DMS 273 (cell line): ENCODE results near the gene DENND6B.

ENCODE experiments used
- DNase-seq: peaks from one replicate; lab custom pipeline; 2025; ENCODE audit not compliant: unreplicated experiment; lab: John Stamatoyannopoulos, UW

The DENND6B gene

DNA sequence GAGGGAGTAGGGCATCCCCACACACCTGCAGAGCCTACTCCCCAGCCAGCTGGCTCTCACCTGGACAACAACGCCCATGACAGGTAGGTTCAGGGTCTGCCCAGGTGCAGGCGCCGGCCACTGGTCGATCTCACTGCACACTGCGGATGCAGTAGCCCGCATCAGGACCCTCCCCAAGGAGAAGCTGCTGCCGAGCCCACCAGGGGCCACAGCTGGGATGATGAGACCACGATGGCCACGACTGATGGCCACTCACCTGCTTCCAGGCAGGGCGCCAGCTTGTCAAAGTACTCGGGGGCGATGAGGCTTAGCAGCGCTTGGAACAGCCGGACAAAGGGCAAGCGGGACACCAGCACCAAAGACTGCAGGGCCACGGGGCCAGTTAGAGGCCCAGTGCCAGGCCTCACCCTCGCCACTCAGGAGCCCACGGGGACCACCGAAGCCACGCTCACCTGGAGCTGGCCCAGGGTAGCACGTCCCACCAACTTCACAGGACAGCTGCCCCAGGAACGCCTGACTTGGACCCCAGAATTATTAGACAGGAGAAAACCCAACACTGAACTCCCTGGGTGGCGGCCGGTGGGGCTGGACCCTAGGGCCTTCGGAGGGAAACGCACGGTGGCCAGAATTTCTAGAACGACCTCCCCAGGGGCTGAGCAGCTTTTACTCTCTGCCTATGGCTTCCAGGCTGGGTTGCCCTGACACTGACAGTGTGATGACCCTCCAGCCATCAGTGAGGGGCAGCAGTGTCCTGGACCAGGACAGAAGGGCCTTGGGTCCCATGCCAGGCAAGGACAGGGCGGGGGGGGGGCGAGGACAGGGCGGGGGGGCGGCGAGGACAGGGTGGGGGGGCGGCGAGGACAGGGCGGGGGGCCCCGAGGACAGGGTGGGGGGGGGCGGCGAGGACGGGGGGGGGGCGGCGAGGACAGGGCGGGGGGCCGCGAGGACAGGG is 10.4 kb downstream of the DENND6B start:
- DNase-seq = no peak

DNA sequence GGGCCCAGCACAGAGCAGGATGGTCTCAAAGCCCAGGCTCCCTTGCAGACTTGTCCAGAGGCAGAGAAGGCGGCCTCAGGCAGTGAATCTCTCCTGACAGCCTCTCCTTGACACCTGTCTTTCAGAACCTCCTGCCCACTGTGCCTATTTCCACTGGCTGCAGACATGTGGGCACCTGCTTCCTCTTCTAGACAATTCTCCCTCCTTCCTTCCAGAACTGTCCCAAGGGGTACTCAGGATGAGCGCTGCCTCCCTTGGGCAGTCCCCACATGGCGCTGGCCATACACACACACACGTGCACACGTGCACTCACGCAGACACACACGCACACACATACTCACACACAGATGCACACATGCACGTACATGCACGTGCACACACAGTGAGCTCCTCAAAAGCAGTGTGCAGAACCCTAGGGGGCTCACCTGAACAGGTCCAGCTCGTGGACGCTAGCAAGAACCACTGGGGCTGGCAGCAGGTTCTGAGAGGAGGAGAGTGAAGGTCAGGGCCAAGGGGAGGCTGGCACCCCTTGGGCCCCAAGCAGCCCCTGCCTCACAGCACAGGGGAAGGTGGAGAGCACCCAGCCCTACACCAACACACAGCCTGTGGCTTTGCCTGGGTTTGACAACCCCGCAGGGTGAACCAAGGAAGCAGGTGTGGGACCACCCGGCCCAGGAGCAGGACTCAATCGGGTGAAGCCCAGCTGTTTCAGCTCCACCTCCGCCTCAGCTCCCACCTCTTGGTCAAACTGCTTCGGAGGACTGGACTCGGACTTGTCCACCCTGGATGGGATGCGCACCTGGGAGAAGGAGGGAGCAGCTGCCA is 11.3 kb downstream of the DENND6B start:
- no peak for DNase-seq

DNA sequence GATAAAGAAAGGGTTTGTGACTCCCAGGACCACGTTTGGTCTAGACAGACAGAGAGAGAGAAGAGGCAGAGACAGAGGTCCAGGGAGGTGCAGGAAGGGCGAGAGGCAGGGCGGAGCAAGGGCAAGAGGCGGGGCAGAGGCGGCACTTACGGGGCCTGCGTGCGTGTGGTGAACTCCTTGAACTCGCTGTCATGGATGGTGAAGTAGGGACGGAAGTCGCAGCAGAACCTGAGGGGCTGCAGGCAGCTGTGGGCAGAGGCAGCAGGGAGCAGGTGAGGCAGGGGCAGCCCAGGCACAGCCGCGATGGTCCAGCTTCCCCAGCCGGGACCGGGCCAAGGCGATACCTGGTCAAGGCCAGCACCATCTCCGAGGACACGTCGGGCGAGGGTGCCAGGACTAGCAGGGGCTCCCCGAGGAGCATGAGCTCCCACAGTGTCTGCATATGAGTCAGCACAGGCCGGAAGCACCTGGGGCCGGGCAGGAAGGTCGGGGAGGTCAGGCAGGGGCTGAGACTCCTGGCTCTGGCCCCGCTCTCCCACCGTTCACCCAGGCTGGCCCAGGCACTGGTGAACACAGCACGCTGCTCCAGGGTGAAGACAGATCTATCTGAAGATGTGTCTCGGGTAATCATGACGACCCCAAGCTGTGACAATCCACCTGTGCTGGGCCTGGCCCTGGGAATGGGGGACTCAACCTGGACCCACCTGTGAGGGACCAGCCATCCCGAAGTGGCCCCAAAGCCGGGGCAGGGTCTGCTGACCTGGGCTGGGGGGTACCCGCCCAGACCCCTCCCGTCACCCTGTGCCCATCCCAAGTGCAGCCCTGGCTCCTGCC is 12.1 kb downstream of the DENND6B start:
- DNase-seq = no peak

DNA sequence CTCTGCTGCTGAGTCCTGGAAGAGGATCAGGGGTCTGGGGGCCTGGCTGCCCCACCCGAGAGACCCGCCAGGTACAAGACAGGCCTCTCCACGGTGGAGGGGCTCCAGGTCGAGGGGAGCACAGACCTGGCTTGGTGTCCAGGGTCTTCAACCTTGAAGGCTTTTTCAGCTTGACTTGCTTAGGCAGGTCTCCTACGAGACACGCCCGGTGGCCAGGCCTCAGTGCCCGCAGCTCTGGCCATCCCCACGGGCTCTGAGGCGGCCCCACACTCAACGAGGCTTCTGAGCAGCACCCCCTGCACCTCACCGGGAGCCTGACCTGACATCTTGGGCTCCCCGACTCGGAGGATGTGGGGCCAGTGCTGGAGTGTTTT is 12.7 kb downstream of the DENND6B start:
- DNase-seq = no peak

GRCh38 chr22:50313600-50313999 is 13.2 kb downstream of the DENND6B start:
- no peak for DNase-seq

- no peak for DNase-seq
These were observed 13.8 kb downstream of the DENND6B start for GRCh38 chr22:50313021-50313420.

GRCh38 chr22:50312371-50312770 is 14.4 kb downstream of the DENND6B start:
- DNase-seq = no peak

- DNase-seq = peak; percentile 56
These were observed 15.0 kb downstream of the DENND6B start for GRCh38 chr22:50311606-50312351.

GRCh38 chr22:50310949-50311444 is 15.8 kb downstream of the DENND6B start:
- DNase-seq = no peak

- no peak for DNase-seq
These were observed 16.6 kb downstream of the DENND6B start for GRCh38 chr22:50310031-50310722.

DNA sequence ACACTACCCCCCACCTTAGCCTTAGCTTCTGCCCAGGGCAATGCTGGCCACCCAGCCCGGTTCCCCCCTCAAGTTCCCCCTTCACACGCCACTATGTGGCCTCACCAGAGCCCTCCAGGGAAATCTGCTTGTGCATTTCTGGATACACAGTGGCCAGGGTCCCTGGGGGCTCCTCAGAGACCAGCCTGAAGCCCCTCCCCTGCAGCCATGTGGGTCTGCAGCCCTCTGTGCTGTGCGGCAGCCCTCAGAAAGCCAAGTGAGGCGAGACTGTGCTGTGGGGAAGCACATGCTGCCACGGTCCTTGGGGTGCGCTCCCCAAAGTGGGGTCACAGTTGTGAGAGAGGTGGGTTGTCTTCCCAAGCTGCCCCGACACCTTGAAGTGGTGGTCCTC is 17.2 kb downstream of the DENND6B start:
- no peak for DNase-seq

GRCh38 chr22:50308986-50309600 is 17.7 kb downstream of the DENND6B start:
- no peak for DNase-seq

DNA sequence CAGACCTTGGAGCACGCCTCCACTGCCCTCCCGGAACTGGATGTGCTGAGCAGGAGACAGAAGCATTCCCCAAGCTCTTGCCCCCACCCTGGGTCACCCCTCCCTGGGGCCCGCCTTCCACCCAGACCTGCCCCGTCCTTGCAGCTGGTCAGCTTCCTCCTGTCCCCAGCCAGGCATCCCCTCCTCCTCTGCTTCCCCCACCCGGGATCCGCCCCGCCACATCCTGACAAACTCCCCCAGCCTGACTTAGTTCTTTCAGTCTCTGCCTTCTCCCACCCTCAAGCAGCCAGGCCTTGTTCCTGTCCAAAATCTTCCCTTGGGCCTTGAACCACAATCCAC is 18.2 kb downstream of the DENND6B start:
- peak; percentile 32 for DNase-seq

DNA sequence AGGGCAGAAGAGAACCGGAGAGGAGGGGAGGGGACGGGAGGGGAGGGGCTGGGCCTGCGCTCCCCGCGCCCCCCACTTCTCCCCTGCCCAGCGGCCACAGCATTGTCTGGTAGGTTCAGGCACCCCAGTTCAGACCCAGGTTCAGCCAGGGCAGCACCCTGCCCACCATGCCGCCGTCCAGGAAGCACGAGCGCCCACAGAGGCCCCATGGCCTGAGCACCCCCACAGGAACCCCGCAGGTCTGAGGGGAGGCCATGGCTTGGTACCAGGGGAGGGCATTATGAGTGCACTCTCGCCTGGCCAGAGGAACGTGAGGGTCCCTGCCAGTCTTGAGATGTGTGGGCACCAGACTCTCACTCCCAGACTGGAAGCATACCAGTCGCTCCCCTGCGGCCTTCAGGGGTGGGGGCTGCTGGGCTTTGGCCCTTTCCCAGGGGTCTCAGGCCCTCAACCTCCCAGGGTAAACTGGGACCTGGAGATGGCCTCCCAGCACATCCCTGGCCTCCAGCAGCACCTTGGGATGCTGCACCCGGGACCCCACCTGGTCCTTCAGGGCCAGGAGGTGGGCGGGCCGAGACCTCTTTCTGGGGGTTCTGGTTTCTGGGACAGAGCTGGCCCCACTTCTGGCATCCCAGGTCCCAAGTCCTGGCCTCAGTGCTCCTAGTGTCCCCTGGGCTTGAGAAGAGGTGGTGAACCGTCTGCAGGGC is 18.8 kb downstream of the DENND6B start:
- DNase-seq = no peak

GRCh38 chr22:50306753-50307749 is 19.8 kb downstream of the DENND6B start, which contains the start of gene PLXNB2:
Gene PLXNB2 (minus strand): TSS chr22:50307646. CDS start chr22:50290584, 17,062 bp downstream.
- peak; percentile 90 for DNase-seq

DNA sequence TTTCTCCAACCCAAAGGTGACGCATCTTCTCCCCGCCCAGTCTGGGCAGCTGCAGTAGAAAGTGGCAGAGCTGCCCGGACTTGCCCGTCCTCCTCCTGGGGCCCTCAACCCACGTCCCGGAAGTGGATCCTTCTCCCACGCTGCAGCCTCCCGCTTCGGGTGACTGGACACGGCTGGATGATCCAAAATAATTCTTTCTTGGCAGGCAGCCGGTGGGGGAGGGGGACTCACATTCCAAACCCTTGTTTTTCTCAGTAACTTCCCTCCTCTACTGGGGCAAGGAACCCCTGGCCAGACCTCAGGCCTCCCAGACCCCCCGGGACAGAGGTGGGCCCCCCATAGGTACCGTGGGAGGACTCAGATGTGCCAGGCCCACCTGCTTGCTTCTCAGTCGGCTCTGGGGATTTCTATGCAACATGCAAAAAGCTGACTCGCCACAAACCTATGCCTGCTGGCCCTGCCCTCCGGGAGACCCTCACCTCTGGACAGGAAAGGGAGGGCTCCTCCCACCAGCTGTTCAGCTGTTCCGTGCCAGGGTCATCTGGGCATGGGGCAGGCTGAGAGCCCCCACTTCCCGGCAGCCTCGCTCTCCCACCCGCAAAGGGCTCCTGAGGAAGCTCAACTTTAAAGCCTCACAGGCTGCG is 20.8 kb downstream of the DENND6B start:
- peak; percentile 95 for DNase-seq

DNA sequence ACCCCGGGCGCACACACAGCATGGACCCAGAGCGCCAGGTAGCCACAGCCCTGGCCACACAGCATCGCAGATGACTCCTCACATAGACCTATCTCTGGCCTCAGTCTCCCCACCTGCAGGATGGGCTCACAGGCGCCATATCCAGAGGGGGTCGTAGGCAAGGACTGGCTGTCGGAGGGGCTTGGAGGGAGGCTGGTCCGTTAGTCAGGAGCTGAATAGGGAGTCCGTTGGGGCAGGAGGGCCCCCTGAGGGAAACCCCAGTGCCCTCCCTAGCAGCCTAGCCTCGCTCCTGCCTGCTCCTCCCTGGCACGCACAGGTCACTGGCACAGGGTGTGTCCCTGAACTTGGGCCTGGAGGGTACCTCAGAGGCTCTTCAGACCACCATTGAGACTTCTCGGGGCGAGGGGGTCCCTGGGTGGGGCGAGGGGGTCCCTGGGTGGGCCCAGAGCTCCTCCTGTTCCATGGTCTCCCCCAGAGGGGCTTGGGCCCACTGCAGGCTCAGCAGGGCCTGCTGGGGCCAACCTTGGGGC is 21.4 kb downstream of the DENND6B start:
- peak; percentile 67 for DNase-seq
